MM.1S (cell line): ENCODE measurements around the gene SIK1.

Experiments
- DNase-seq: peaks from one replicate; pipeline ENCODE4 v3.0.0-alpha.2; 2015
- H2AFZ ChIP-seq: fragments of 300-600 bp; sonication (generic); 2 replicates; pipeline ENCODE4 v1.6.0; 2016; ENCODE audit warnings: antibody characterized with exemption, low read length
- H3F3A ChIP-seq: fragments of 300-600 bp; sonication (generic); 2 replicates; pipeline ENCODE4 v1.6.1; 2016; ENCODE audit warnings: mild to moderate bottlenecking, antibody characterized with exemption, low read length, moderate library complexity, mixed read lengths; ENCODE audit not compliant: insufficient read depth
- H3K27ac ChIP-seq: fragments of 300-600 bp; sonication (generic); 2 replicates; pipeline ENCODE4 v1.5.1; 2016; ENCODE audit warnings: mild to moderate bottlenecking, low read length
- H3K27me3 ChIP-seq: fragments of 300-600 bp; sonication (generic); replicated peaks from 2 replicates; pipeline ENCODE4 v1.6.0; 2016; ENCODE audit warnings: low read length; ENCODE audit not compliant: insufficient read depth
- H3K36me3 ChIP-seq: fragments of 300-600 bp; sonication (generic); replicated peaks from 2 replicates; pipeline ENCODE4 v1.6.1; 2016; ENCODE audit warnings: mild to moderate bottlenecking, low read length, mixed read lengths; ENCODE audit not compliant: insufficient read depth
- H3K4me1 ChIP-seq: fragments of 300-600 bp; sonication (generic); 2 replicates; pipeline ENCODE4 v1.6.1; 2016; ENCODE audit warnings: low read length, mixed read lengths
- H3K4me2 ChIP-seq: fragments of 300-600 bp; sonication (generic); 2 replicates; pipeline ENCODE4 v1.6.0; 2016; ENCODE audit warnings: low read depth, low read length
- H3K4me3 ChIP-seq: fragments of 300-600 bp; sonication (generic); 2 replicates; pipeline ENCODE4 v1.5.1; 2016; ENCODE audit warnings: low read length, mixed read lengths
- H3K79me2 ChIP-seq: fragments of 300-600 bp; sonication (generic); 2 replicates; pipeline ENCODE4 v1.6.1; 2016; ENCODE audit warnings: mixed run types, low read length, mixed read lengths
- H3K9ac ChIP-seq: fragments of 300-600 bp; sonication (generic); 2 replicates; pipeline ENCODE4 v1.6.1; 2016; ENCODE audit warnings: low read length, mixed read lengths
- H3K9me2 ChIP-seq: fragments of 300-600 bp; sonication (generic); replicated peaks from 2 replicates; pipeline ENCODE4 v1.6.1; 2016; ENCODE audit warnings: mild to moderate bottlenecking, low read length, mixed read lengths; ENCODE audit not compliant: insufficient read depth
- H3K9me3 ChIP-seq: fragments of 300-600 bp; sonication (generic); replicated peaks from 2 replicates; pipeline ENCODE4 v1.6.1; 2016; ENCODE audit warnings: mild to moderate bottlenecking, low read length, mixed read lengths; ENCODE audit not compliant: insufficient read depth
- H4K20me1 ChIP-seq: fragments of 300-600 bp; sonication (generic); 2 replicates; pipeline ENCODE4 v1.6.1; 2016; ENCODE audit warnings: mild to moderate bottlenecking, low read length, moderate library complexity, mixed read lengths; ENCODE audit not compliant: insufficient read depth
- CTCF ChIP-seq: fragments of 300-600 bp; sonication (generic); IDR thresholded peaks from 2 replicates; pipeline ENCODE4 v1.5.1; 2016; ENCODE audit warnings: antibody characterized with exemption, low read length, mixed read lengths
- EZH2 ChIP-seq: fragments of 300-600 bp; sonication (generic); optimal IDR thresholded peaks from 2 replicates; pipeline ENCODE3; 2017; ENCODE audit warnings: low read depth, mild to moderate bottlenecking, antibody characterized with exemption, low read length, mixed read lengths
- EZH2phosphoT487 ChIP-seq: fragments of 300-600 bp; sonication (generic); IDR thresholded peaks from 2 replicates; pipeline ENCODE4 v1.6.1; 2018; ENCODE audit warnings: antibody characterized with exemption, low read length

The SIK1 gene

DNA sequence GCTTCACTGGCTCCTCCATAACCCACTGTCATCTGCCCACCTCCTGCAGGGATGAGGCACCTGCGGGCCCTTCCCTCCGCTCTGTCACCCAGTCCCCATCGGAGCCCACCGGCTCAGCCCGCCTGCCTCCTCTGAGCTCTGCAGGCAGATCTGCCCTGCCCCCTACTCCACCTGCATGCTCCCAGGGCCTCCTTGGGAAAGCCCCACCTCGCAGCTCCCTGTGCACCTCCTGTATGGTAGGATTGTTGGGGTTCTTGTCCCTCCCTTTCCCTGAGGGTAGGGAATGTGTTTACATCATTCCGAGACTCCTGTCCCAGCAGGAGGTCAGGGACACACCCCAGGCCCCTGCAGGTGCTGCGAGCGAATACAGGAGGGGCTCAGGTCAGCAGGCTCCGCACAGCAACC lies 50.5 kb downstream of the SIK1 start:
- H3K27ac ChIP-seq = no peak overlapping the region

DNA sequence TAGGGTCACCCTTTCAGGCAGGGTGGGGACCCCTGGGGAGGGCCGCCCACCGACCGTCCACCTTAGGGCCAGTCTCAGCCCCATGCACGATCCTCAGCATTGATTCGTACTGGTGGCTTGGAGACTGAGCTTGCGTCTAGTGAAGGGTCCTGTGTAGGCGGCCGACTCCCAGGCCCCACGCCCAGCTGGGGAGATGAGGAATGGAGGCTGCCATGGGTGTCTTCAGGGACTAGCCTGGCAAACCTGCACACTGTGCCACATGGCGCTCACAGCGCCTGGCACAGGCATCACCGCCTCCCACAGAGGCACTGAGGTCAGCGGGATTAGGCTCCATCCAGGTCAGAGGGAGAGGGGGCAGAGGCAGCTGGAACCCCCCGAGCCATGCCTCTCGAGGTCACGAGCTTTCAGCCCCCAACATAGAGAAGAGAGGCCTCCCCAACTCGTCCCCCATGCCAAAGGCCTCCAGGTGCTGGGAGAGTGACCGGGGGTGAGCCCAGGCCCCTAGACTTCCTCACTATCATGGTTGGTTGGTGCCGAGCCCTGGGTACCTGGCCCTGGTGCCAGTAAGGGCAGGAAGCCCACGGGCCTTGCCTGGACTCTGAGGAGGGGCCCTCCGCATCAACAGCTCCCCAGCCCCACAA lies 51.0 kb downstream of the SIK1 start:
- TF ChIP-seq EZH2 = no peak
- no peak for DNase-seq
- H3K4me2 ChIP-seq = no peak overlapping the region
- no peaks in the 10 kb centered on the region for H3K36me3 ChIP-seq
- no peak overlapping the region for H3K4me3 ChIP-seq
- no peaks in the 10 kb centered on the region for H3K4me1 ChIP-seq
- no peak overlapping the region for H3K9ac ChIP-seq
- no peaks in the 10 kb centered on the region for H3K9me3 ChIP-seq
- H3F3A ChIP-seq = no peaks in the 10 kb centered on the region
- H3K9me2 ChIP-seq = no peaks in the 10 kb centered on the region
- no peaks in the 10 kb centered on the region for H4K20me1 ChIP-seq
- H3K27ac ChIP-seq = no peak overlapping the region
- H3K79me2 ChIP-seq = no peaks in the 10 kb centered on the region
- H2AFZ ChIP-seq = no peak overlapping the region
- no peaks in the 10 kb centered on the region for H3K27me3 ChIP-seq

More for the DNA sequence above, 50.5 kb downstream of the SIK1 start:
- Histone ChIP-seq H3F3A (no peaks in the 10 kb centered on the region), H3K9ac (no peak overlapping the region), H3K79me2 (no peaks in the 10 kb centered on the region), H3K4me1 (no peaks in the 10 kb centered on the region), H3K9me2 (no peaks in the 10 kb centered on the region), H2AFZ (no peak overlapping the region), H4K20me1 (no peaks in the 10 kb centered on the region), H3K9me3 (no peaks in the 10 kb centered on the region), H3K4me2 (no peak overlapping the region), H3K27me3 (no peaks in the 10 kb centered on the region), H3K36me3 (no peaks in the 10 kb centered on the region), H3K4me3 (no peak overlapping the region)
- TF ChIP-seq CTCF (no peak), EZH2phosphoT487 (no peak), EZH2 (no peak)
- no peak for DNase-seq

- H3K4me3 ChIP-seq = no peak overlapping the region
- TF ChIP-seq EZH2phosphoT487 = no peak
- no peak for TF ChIP-seq CTCF
- no peak for TF ChIP-seq EZH2
- no peaks in the 10 kb centered on the region for H3K9me3 ChIP-seq
- no peak overlapping the region for H2AFZ ChIP-seq
- H3K9me2 ChIP-seq = no peaks in the 10 kb centered on the region
- no peaks in the 10 kb centered on the region for H3K36me3 ChIP-seq
- no peaks in the 10 kb centered on the region for H3K4me1 ChIP-seq
- no peak overlapping the region for H3K4me2 ChIP-seq
- no peaks in the 10 kb centered on the region for H3F3A ChIP-seq
- H4K20me1 ChIP-seq = no peaks in the 10 kb centered on the region
- H3K27ac ChIP-seq = no peak overlapping the region
- no peak overlapping the region for H3K9ac ChIP-seq
- DNase-seq = no peak
- no peaks in the 10 kb centered on the region for H3K27me3 ChIP-seq
- H3K79me2 ChIP-seq = no peaks in the 10 kb centered on the region
These were observed 51.7 kb downstream of the SIK1 start for GRCh38 chr21:43375006-43375836.
